Endothelial cell (in vitro differentiated cells): ENCODE measurements around the gene CFAP53. TPM values are rescaled to one million over a fixed set of nuclear protein-coding genes. Genes with fewer than 3 reads are reported as not detected.
"Not testable (repeated sequence)": the region's sequence is repeated elsewhere in the genome, so short reads cannot be mapped to it uniquely, and the experiment has no call there.

Experiments
- DNase-seq: peaks from one replicate; pipeline ENCODE4 v3.0.0; 2021; ENCODE audit warnings: low spot score
- H3K27ac Mint-ChIP-seq: one replicate; pipeline ENCODE4 v1.8.0; 2021; ENCODE audit warnings: mixed read lengths, inconsistent platforms; ENCODE audit not compliant: unreplicated experiment
- H3K27me3 Mint-ChIP-seq: one replicate; pipeline ENCODE4 v1.8.0; 2021; ENCODE audit warnings: mild to moderate bottlenecking, moderate library complexity, mixed read lengths, inconsistent platforms; ENCODE audit not compliant: unreplicated experiment
- H3K36me3 Mint-ChIP-seq: one replicate; pipeline ENCODE4 v1.8.0; 2021; ENCODE audit warnings: mild to moderate bottlenecking, low read depth, mixed read lengths, inconsistent platforms; ENCODE audit not compliant: unreplicated experiment
- H3K4me1 Mint-ChIP-seq: one replicate; pipeline ENCODE4 v1.8.0; 2021; ENCODE audit warnings: mild to moderate bottlenecking, mixed read lengths, inconsistent platforms; ENCODE audit not compliant: unreplicated experiment
- H3K4me3 Mint-ChIP-seq: one replicate; pipeline ENCODE4 v1.8.0; 2021; ENCODE audit warnings: mild to moderate bottlenecking, mixed read lengths, inconsistent platforms; ENCODE audit not compliant: unreplicated experiment
- H3K9me3 Mint-ChIP-seq: one replicate; pipeline ENCODE4 v1.8.0; 2021; ENCODE audit warnings: mixed read lengths, inconsistent platforms; ENCODE audit not compliant: unreplicated experiment
- CTCF ChIP-seq: fragments of 200-600 bp; sonication (generic); IDR thresholded peaks from one replicate; pipeline ENCODE4 v1.5.0; 2021; ENCODE audit warnings: antibody characterized with exemption; ENCODE audit not compliant: unreplicated experiment
- total RNA-seq: library from RNA; stranded (reverse); fragmentation: NEBNext Ultra II Directional; extraction: Animal tissue kit (Norgen Biotek cat#: 25700); gene quantifications from one replicate; pipeline ENCODE4 v1.2.1, GENCODE V29; 2021; ENCODE audit not compliant: unreplicated experiment

Gene CFAP53
- total RNA-seq, 1 donor from 2014 or later: 0.56 TPM

GRCh38 chr18:50262977-50263376 lies 3.3 kb downstream of the CFAP53 start:
- Mint-ChIP-seq H3K9me3 (no peaks in the 10 kb centered on the region), H3K27ac (no peak overlapping the region), H3K4me3 (no peak overlapping the region), H3K36me3 (no peaks in the 10 kb centered on the region), H3K4me1 (peaks cover 11% of the 10 kb centered on the region), H3K27me3 (peaks cover 6% of the 10 kb centered on the region)
- no peak for DNase-seq
- TF ChIP-seq CTCF: no peak

- no peaks in the 10 kb centered on the region for H3K9me3 Mint-ChIP-seq
- H3K27me3 Mint-ChIP-seq: peaks cover 1% of the 10 kb centered on the region
- peaks cover 7% of the 10 kb centered on the region for H3K4me1 Mint-ChIP-seq
- H3K36me3 Mint-ChIP-seq: no peaks in the 10 kb centered on the region
- no peak overlapping the region for H3K4me3 Mint-ChIP-seq
- no peak for DNase-seq
- no peak overlapping the region for H3K27ac Mint-ChIP-seq
- TF ChIP-seq CTCF: no peak
Measured at GRCh38 chr18:50250935-50251334, 15.4 kb downstream of the CFAP53 start.

GRCh38 chr18:50249576-50249975 lies 16.7 kb downstream of the CFAP53 start:
- no peak for DNase-seq
- H3K4me3 Mint-ChIP-seq: no peak overlapping the region
- no peak for TF ChIP-seq CTCF
- H3K36me3 Mint-ChIP-seq: no peaks in the 10 kb centered on the region
- H3K9me3 Mint-ChIP-seq: no peaks in the 10 kb centered on the region
- peaks cover 7% of the 10 kb centered on the region for H3K4me1 Mint-ChIP-seq
- no peak overlapping the region for H3K27ac Mint-ChIP-seq
- peaks cover 1% of the 10 kb centered on the region for H3K27me3 Mint-ChIP-seq

- Mint-ChIP-seq H3K9me3 (peaks cover 5% of the 10 kb centered on the region), H3K4me1 (peaks cover 7% of the 10 kb centered on the region), H3K36me3 (peaks cover 5% of the 10 kb centered on the region), H3K4me3 (no peak overlapping the region), H3K27me3 (peaks cover 1% of the 10 kb centered on the region), H3K27ac (no peak overlapping the region)
- TF ChIP-seq CTCF: no peak
- DNase-seq: no peak
Measured at GRCh38 chr18:50247561-50247960, 18.7 kb downstream of the CFAP53 start.

- not testable (repeated sequence) for H3K4me3 Mint-ChIP-seq, DNase-seq, H3K36me3 Mint-ChIP-seq, H3K4me1 Mint-ChIP-seq, H3K9me3 Mint-ChIP-seq, H3K27me3 Mint-ChIP-seq, H3K27ac Mint-ChIP-seq
Measured at GRCh38 chr18:50241768-50242167, 24.5 kb downstream of the CFAP53 start.
